ENCODE measurements around the gene PLPPR1. TPM values are rescaled to one million over a fixed set of nuclear protein-coding genes. Genes with fewer than 3 reads are reported as not detected.

Gene PLPPR1
- total RNA-seq, 1 donor from 2014 or later = not detected

DNA sequence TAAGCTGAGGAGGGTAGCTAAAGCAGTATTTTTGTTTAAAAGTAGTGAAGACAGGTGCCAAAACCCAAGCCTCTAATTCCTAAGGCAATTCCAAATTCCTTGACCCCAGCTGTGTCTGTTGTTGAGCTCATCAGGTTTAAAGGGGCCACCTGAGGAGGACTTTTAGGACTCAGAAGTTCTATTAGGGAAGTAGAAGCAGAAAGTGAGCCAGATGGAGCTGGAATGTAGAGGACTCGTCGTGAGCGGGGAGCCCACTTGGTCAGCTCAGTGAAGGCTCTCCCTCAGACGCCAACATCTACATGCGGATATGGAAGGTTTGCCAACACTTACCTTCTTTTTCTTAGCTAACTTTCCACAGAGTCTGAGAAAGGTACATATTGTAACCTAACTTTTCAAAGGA is 102.8 kb downstream of the PLPPR1 start:
- no peaks in the 10 kb centered on the region for H3K27me3 ChIP-seq
- intact Hi-C loops (cut with DNase I) = no loop called here
- H3K9me3 ChIP-seq = no peaks in the 10 kb centered on the region
- no peak for DNase-seq (ENCODE audit: extremely low spot score in 2 of 2)
- no peaks in the 10 kb centered on the region for H3K4me1 ChIP-seq
- TF ChIP-seq, protein P1, sequence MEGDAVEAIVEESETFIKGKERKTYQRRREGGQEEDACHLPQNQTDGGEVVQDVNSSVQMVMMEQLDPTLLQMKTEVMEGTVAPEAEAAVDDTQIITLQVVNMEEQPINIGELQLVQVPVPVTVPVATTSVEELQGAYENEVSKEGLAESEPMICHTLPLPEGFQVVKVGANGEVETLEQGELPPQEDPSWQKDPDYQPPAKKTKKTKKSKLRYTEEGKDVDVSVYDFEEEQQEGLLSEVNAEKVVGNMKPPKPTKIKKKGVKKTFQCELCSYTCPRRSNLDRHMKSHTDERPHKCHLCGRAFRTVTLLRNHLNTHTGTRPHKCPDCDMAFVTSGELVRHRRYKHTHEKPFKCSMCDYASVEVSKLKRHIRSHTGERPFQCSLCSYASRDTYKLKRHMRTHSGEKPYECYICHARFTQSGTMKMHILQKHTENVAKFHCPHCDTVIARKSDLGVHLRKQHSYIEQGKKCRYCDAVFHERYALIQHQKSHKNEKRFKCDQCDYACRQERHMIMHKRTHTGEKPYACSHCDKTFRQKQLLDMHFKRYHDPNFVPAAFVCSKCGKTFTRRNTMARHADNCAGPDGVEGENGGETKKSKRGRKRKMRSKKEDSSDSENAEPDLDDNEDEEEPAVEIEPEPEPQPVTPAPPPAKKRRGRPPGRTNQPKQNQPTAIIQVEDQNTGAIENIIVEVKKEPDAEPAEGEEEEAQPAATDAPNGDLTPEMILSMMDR (IDR thresholded peaks at IDR 0.05) = no peak
- TF ChIP-seq POLR2A (IDR thresholded peaks at IDR 0.05) (no peak), POLR2AphosphoS5 (IDR thresholded peaks at IDR 0.05; ENCODE audit: insufficient read depth in 1 of 2, low read depth in 1 of 2) (no peak)
- H3K27ac ChIP-seq = no peak overlapping the region
- no peaks in the 10 kb centered on the region for H3K36me3 ChIP-seq
- no peak overlapping the region for H3K4me3 ChIP-seq

DNA sequence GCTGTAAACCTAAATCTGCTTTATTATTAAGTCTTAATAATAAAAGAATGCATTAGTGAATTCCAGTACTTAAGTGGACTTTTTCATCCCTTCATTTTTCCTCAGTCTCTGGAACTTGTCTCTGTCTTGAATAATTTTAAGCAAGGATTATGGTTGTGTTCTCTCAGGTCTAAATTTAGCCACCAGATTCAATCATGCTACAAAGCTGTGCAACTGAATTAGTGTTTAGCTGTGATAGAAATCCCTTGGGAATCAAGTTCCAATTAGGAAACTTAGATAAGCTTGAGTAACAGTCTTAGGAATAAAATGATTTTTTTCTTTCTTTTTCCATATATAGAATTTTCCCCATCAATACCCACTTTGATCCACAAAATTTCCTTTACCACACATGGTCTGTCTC is 104.3 kb downstream of the PLPPR1 start:
- H3K36me3 ChIP-seq = no peaks in the 10 kb centered on the region
- H3K27ac ChIP-seq = no peak overlapping the region
- DNase-seq (ENCODE audit: extremely low spot score in 2 of 2) = no peak
- TF ChIP-seq POLR2A (IDR thresholded peaks at IDR 0.05) (no peak), POLR2AphosphoS5 (IDR thresholded peaks at IDR 0.05; ENCODE audit: insufficient read depth in 1 of 2, low read depth in 1 of 2) (no peak)
- TF ChIP-seq, protein P1 (IDR thresholded peaks at IDR 0.05) = no peak
- H3K9me3 ChIP-seq = no peaks in the 10 kb centered on the region
- no peak overlapping the region for H3K4me3 ChIP-seq
- no peaks in the 10 kb centered on the region for H3K27me3 ChIP-seq
- intact Hi-C loops (cut with DNase I) = no loop called here
- no peaks in the 10 kb centered on the region for H3K4me1 ChIP-seq

DNA sequence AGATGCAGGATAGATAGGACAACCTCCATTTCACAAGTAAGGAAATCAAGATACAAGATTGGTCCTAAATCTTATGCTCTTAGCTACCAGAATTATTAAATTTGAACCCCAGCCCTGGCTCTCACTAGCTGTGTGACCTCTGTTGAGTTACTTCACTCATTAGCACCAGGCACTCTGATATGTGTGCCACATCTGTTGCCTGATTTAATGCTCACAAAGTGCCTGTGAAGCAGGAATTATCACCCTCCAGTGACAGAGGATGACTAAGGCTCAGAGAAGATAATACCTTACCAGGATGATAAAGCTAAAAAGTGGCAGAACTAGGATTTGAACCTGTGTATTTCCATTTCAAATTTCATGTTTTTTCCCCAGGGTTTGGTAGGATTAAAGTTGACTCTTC is 110.0 kb downstream of the PLPPR1 start:
- H3K27ac ChIP-seq = no peak overlapping the region
- no peaks in the 10 kb centered on the region for H3K9me3 ChIP-seq
- H3K27me3 ChIP-seq = no peaks in the 10 kb centered on the region
- no peaks in the 10 kb centered on the region for H3K36me3 ChIP-seq
- TF ChIP-seq, protein P1 (IDR thresholded peaks at IDR 0.05) = no peak
- no peak for TF ChIP-seq POLR2A (IDR thresholded peaks at IDR 0.05)
- no peak for TF ChIP-seq POLR2AphosphoS5 (IDR thresholded peaks at IDR 0.05; ENCODE audit: insufficient read depth in 1 of 2, low read depth in 1 of 2)
- no peak for DNase-seq (ENCODE audit: extremely low spot score in 2 of 2)
- intact Hi-C loops (cut with DNase I) = no loop called here
- no peaks in the 10 kb centered on the region for H3K4me1 ChIP-seq
- no peak overlapping the region for H3K4me3 ChIP-seq

DNA sequence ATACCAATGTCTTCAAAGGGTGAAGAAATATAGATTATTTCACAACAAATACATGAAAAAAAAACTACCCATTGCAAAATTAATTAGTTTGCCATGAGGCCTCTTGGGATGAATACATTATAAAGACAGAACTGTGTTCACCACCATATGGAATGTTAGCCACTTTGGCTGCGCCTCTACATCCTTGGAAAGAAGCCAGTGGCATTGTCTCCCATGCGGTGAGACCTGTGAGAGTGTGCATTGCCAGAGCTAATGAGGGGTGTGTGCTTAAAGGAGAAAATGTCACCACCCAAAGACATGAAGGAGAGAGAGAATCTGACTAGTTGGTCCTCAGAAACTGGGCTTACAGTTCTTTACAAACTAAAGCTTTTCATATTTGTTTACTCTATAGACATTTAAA is 110.6 kb downstream of the PLPPR1 start:
- Histone ChIP-seq H3K9me3 (no peaks in the 10 kb centered on the region), H3K27me3 (no peaks in the 10 kb centered on the region), H3K36me3 (no peaks in the 10 kb centered on the region), H3K4me1 (no peaks in the 10 kb centered on the region), H3K27ac (no peak overlapping the region), H3K4me3 (no peak overlapping the region)
- intact Hi-C loops (cut with DNase I) = no loop called here
- TF ChIP-seq, protein P1 (IDR thresholded peaks at IDR 0.05) = no peak
- no peak for TF ChIP-seq POLR2AphosphoS5 (IDR thresholded peaks at IDR 0.05; ENCODE audit: insufficient read depth in 1 of 2, low read depth in 1 of 2)
- no peak for TF ChIP-seq POLR2A (IDR thresholded peaks at IDR 0.05)
- DNase-seq (ENCODE audit: extremely low spot score in 2 of 2) = no peak

DNA sequence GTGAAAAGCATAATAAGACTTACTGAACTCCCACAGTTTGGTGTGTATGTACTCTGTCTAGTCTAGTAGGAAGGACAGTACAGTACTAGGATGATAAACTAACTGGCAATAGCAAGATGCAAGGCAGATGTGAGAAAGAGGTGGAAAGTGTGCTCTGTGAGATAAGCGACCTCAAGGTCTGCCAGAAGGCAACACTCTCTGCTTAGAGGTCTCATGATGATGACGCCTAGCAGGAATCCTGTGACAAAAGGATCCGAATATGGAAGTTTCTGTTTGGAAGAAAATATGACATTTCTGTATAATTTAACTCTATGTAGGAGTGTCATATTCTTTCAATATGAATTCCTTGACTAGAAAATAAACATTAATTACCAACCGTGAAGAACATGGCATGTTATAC is 112.2 kb downstream of the PLPPR1 start:
- H3K4me3 ChIP-seq = no peak overlapping the region
- TF ChIP-seq POLR2AphosphoS5 (IDR thresholded peaks at IDR 0.05; ENCODE audit: insufficient read depth in 1 of 2, low read depth in 1 of 2) = no peak
- no peak for TF ChIP-seq POLR2A (IDR thresholded peaks at IDR 0.05)
- TF ChIP-seq, protein P1 (IDR thresholded peaks at IDR 0.05) = no peak
- no peaks in the 10 kb centered on the region for H3K4me1 ChIP-seq
- H3K27ac ChIP-seq = no peak overlapping the region
- no peak for DNase-seq (ENCODE audit: extremely low spot score in 2 of 2)
- no peaks in the 10 kb centered on the region for H3K9me3 ChIP-seq
- no peaks in the 10 kb centered on the region for H3K27me3 ChIP-seq
- H3K36me3 ChIP-seq = no peaks in the 10 kb centered on the region
- intact Hi-C loops (cut with DNase I) = no loop called here
